NCI-H774 (cell line): ENCODE measurements around the gene SLC27A4.
"Not testable (repeated sequence)": the region's sequence is repeated elsewhere in the genome, so short reads cannot be mapped to it uniquely, and the experiment has no call there.

ENCODE experiments used
- DNase-seq: peaks from one replicate; lab custom pipeline; 2025; lab: John Stamatoyannopoulos, UW

SLC27A4 gene

DNA sequence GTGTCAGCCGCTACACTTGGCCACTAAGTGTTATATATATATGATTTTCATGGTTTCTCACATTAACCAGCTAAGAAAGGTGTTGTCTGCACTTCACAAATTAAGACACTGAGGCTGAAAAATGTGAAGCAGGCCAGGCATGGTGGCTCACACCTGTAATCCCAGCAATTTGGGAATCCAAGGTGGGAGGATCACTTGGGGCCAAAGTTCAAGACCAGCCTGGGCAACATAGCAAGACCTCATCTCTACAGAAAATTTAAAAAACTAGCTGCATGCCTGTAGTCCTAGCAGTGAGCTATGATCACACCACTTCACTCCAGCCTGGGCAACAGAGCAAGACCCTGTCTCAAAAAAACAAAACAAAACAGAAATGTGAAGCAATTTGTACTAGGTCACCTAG is 15.9 kb upstream of the SLC27A4 start:
- DNase-seq, result no peak

DNA sequence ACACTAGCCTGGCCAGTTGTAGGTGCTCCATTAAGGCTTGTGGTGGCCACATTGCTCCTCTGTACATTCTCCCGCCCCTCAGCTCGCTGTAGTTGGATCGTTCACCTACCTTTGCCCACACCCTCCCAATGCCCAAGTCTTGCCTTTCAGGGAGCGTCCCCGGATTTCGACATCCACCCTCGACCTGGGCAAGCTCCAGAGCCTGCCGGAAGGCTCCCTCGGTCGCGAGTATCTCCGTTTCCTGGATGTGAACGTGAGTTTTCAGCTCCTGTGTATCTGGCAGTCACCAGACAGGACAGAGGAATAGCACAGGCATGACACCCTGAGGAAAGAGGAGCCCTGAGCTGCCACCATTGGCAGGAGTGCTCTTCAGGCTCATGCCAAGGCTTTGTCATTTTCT is 14.7 kb upstream of the SLC27A4 start:
- no peak for DNase-seq

DNA sequence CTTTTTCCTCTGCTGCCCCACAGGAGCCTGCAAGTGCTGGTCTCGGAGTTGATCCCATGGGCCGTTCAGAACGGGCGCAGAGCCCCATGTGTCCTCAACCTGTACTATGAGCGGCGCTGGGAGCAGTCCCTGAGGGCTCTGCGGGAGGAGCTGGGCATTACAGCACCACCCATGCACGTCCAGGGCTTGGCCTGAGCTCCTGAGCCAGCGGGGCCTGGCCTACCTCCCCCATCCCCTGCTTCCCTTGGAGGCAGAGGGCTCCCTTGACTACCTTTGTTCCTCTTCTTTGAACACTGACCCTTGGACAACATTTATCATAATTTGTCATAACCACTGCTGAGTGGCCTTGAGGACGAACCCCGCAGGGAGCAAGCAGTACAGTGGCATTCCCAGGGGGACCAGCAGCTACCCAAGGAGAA is 6.9 kb upstream of the SLC27A4 start:
- no peak for DNase-seq

DNA sequence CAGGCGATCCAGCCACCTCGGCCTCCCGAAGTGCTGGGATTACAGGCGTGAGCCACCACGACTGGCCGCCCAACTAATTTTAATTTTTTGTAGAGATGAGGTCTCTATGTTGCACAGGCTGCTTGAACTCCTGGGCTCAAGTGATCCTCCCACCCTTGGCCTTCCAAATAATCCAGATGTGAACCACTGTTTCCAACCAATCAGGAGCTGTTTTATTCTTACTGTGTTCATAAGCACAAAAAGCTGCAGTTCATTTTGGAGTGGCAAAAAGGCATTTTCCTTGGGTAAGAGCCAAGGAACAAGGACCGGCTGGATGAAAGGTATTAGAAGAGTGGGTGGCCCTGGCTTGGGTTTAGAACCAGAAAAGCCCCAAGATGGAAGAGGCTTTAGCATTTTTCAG is 5.2 kb upstream of the SLC27A4 start:
- no peak for DNase-seq

DNA sequence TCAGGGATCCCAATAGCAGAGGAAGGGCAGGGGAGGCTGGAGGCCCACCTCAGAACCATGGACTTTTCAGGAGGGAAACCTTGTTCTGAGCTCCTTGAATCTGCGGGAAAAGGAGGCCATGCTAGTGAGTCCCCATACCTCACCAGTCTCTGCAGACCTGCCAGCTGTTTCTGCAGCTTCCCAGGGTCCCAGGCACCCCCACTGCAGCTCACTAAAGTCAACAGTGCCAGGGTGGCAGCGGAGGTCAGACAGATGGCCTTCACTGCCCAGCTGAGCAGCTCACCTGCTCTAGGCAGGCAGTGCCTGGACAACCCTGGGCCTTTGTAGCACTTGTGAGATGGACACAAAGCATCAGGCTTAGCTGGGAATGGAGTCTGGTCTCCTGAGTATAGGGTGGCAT is 4.4 kb upstream of the SLC27A4 start:
- no peak for DNase-seq

DNA sequence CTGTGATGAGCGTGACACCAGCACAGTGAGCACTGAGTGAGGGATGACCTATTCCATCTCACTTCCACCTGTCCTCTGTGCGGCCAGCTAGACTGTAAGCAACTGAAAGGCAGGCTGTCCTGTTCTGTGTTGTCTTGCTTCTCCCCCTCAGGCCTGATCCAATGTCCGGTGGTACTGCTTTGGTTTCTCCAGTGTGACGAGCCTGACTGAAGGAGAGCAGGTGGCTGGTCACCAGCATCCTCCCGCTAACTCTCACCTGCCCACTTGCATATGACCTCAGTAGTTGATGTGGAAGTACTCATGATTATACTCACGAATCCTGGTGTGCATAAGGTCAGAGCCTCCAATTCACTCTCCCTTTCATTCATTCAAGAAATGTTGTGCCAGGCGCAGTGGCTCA is 2.4 kb upstream of the SLC27A4 start:
- DNase-seq, result no peak

DNA sequence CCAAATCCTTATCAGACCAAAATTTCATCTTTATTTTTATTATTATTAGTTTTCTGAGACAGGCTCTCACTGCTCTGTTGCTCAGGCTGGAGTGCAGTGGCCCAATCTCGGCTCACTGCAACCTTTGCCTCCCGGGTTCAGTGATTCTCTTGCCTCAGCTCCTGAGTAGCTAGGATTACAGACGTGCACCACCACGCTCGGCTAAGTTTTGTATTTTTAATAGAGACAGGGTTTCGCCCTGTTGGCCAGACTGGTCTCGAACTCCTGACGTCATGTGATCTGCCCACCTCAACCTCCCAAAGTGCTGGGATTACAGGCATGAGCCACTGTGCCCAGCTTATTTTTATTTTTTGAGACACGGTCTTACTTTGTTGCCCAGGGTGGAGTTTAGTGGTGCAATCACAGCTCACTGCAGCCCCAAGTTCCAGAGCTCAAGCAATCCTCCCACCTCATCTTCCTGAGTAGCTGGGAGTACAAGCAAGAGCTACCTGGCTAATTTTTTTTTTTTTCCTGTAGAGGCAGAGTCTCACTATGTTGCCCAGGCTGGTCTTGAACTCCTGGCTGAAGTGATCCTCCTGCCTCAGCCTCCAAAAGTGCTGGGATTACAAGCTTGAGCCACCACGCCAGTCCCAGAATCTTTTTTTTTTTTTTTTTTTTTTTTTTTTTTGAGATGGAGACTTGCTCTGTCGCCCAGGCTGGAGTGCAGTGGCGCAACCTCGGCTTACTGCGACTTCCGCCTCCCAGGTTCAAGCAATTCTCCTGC is 1.3 kb upstream of the SLC27A4 start:
- not testable (repeated sequence) for DNase-seq

DNA sequence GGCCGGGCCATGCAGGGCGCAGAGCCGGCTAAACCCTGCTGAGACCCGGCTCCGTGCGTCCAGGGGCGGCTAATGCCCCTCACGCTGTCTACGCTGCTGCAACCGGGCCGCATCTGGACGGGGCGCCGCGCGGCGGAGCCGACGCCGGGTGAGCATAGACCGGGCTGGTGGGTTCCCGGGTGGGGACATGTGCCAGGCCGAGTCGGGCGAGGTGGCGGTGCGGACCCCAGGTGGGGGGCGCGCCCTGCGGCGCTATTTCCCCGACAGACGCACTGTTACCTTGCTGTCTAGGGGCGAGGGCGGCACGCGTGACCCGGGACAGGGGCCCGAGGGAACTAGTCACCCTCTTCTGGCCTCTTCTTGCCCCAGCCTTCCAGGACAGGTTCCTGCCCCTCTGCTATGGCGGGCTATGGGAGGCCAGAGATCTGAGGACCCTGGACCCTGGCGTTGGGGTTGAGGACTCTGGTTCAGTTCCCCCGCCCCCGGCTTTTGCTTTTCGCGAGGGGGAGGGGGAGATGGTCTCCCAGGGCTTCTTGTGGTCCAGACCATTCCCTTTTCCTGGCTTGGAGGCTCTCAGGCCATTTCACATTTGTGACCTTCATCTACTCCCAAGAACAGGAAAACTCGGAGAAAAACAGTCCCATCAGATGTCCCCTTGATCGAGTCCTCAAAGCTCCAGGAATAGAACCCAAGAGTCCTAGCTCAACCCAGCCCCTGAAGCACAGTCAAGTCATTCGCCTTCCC is 536 bp downstream of the SLC27A4 start:
- DNase-seq, result no peak

DNA sequence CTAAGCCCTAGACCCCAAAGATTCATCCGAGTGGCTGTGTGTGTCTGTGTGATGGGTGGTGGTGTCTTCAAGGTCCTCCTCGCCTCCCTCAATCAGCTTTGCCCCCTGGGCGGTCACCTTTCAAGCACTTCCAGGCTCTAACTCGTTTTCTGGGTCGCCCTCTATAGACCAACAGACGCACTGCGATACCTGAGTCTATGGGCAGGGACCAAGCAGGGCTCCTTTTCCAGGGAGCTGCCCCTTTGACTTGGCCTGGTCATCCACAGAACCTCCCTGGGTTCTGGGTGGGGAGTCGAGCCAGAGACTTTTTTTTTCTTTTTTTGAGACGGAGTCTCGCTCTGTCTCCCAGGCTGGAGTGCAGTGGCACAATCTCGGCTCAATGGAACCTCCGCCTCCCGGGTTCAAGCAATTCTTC is 1.1 kb downstream of the SLC27A4 start:
- peak; percentile 55 for DNase-seq

DNA sequence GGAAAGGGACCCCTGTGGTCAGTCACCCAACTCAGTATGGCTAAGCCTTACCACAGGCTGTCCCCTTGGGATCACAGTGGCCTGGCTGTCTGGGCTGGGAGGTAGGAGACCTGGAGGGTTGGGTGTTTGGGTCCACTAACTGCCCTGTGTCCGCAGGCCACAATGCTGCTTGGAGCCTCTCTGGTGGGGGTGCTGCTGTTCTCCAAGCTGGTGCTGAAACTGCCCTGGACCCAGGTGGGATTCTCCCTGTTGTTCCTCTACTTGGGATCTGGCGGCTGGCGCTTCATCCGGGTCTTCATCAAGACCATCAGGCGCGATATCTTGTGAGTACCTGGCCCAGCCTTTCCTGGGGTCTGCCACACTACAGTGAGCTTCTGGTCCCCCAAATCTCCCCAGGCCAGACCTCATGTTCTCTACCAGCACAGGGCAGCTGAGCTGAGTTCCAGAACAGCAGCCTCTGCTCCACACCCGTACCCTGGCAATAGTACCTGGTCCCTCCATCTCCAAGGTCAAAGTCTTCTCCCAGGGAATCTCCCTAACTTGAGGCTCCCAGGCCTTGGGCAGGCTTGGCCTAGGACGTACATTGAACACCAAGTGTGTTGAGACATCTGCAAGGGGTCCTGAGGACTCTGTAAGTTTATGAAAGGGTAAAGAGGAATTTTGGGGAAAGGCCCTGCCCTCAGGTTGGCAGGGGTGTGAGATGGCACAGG is 2.8 kb downstream of the SLC27A4 start:
- DNase-seq, result no peak

DNA sequence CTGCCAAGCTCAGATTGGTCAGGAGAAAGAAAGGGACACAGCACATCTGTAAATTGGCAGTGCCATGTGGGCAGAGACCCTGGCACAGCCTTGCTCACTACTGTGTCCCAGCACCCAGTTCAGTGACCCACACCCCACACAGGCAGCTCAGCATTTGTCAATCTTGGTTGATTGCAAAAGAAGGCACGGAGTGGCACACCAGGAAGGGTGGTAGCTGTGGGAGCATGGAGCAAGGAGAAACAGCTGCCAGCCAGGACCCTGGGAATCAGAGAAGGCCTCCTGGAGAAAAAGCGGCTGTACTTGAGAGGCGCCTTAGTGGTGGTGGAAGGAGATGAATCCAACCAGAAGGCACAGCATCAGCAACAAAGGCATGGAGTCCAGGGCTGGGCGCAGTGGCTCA is 3.5 kb downstream of the SLC27A4 start:
- DNase-seq, result no peak

DNA sequence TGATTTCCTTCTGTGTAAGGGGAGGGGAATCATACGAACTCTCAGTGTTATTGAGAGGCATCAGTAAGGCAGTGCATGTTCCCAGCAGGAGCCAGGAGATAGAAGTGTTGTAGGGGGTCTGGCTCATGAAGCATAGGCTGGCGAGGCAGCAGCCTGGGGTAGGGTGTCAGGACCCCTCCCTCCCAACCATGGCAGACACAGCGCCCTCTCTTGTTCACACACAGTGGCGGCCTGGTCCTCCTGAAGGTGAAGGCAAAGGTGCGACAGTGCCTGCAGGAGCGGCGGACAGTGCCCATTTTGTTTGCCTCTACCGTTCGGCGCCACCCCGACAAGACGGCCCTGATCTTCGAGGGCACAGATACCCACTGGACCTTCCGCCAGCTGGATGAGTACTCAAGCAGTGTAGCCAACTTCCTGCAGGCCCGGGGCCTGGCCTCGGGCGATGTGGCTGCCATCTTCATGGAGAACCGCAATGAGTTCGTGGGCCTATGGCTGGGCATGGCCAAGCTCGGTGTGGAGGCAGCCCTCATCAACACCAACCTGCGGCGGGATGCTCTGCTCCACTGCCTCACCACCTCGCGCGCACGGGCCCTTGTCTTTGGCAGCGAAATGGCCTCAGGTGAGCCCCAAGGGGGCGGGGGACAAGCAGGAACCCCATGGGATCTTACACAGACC is 4.7 kb downstream of the SLC27A4 start:
- DNase-seq, result no peak

DNA sequence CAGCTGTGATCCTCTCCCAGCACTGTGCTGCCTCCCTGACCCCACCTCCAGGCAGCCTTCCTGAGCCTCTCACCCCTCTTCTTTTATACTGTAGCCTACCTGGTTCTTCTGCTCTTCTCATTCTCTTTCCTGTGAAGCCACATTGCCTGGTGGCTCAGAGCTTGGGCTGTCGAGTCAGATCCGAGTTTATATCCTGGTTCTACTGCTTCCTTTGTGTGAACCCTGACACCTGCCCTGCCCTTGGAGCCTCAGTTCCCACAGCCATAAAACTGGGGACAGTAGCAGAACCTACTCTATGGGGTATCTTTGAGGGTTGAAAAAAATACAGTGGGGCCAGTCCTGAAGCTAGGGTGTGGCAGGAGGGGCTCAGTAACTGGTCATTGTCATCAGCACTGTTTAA is 8.8 kb downstream of the SLC27A4 start:
- DNase-seq, result no peak

DNA sequence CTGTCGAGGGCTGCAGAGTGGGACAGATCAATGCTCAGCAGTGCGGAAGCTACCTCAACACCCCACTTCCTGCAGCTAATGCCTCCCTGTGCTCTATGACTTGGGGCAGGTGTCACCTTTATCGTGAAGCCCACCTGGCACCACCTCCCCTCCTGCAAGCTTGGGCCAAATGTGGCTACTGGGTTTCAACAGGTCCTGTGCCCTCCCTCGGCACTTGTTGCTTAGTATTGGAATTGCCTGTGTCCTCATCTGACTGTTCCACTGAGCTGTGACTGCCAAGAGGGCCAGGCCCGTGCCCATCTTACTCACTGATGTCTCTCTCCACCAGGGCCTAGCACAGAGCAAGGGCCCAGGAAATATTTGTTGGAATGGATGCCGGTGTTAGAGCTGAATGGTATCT is 9.4 kb downstream of the SLC27A4 start:
- no peak for DNase-seq

DNA sequence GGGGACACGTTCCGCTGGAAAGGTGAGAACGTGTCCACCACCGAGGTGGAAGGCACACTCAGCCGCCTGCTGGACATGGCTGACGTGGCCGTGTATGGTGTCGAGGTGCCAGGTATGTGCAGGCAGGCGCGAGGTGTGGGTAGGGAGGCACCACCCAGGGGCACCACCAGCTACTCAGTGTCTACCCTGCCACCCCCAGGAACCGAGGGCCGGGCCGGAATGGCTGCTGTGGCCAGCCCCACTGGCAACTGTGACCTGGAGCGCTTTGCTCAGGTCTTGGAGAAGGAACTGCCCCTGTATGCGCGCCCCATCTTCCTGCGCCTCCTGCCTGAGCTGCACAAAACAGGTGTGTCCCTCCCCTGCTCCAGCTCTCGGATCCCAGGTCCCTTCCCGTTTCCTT is 15.1 kb downstream of the SLC27A4 start:
- DNase-seq, result no peak

DNA sequence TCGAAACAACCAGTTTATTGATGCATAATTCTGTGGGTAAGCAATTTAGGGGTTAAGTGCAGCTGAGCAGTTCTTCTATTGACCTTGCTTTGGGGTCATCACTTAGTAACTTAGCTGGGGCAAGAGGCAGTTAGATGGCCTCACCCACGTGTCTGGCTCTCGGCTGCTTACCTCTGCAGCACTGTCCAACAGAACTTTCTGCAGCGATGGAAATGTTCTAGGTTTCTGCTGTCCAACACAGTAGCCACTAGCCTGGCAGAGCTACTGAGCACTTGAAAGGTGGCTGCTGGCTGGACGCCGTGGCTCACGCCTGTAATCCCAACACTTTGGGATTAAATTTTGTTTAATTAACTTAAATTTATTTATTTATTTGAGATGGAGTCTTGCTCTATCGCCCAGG is 17.8 kb downstream of the SLC27A4 start:
- no peak for DNase-seq

DNA sequence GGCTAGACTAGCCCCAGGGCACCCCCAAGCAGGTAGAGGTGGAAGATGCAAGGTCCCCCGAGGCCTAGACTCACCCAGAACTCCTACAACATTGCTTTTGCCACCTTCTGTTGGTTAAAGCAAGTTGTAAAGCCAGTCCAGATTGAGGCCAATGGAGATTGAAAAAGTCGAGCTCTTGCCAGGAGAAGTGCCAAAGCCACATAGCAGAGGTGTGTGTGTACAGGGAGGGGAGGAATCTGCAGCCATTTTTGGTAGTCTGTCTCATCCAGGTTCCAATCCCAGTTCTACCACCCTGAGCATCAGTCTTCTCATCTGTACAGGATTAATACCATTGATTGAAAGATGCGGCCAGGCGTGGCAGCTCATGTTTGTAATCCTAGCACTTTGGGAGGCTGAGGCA is 18.5 kb downstream of the SLC27A4 start:
- no peak for DNase-seq

DNA sequence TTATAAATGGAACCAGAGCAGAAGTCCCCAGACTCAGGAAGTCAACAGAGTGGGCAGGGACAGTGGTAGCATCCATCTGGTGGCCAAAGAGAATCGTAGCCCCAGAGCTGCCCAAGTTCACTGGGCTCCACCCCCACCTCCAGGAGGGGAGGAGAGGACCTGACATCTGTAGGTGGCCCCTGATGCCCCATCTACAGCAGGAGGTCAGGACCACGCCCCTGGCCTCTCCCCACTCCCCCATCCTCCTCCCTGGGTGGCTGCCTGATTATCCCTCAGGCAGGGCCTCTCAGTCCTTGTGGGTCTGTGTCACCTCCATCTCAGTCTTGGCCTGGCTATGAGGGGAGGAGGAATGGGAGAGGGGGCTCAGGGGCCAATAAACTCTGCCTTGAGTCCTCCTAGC is 20.5 kb downstream of the SLC27A4 start:
- DNase-seq, result no peak

DNA sequence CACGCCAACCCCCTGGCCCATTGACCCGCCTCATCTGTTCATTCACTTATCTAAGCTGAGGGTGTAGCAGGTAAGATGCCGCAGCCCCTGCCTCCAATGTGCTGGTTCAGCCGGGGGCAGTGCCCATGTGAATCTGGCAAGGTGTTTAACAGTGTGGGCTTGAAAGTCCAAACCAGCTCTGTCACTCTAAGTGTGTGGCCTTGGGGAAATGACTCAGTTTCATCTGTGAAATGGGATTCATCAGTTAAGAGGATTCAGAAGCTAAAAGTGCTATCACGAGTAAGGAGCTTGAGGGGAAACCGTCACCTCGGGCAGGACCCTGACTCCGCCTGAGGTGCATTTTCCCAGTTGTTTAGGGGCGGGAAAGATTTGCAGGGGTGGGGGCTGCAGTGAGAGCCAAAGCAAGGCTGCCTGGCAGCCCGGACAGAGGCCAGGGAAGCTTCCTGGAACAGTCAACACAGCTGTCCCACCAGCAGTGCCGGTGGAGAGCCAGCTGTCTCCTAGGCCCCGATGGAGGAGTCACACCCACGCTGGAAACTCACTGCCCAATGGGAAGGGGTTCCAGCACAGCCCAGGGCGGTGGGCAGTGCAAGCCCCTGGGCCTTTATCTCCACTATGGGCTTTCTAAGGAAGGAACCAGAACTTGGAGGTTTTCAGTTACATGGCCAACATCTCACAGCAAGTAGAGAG is 21.1 kb downstream of the SLC27A4 start:
- no peak for DNase-seq

DNA sequence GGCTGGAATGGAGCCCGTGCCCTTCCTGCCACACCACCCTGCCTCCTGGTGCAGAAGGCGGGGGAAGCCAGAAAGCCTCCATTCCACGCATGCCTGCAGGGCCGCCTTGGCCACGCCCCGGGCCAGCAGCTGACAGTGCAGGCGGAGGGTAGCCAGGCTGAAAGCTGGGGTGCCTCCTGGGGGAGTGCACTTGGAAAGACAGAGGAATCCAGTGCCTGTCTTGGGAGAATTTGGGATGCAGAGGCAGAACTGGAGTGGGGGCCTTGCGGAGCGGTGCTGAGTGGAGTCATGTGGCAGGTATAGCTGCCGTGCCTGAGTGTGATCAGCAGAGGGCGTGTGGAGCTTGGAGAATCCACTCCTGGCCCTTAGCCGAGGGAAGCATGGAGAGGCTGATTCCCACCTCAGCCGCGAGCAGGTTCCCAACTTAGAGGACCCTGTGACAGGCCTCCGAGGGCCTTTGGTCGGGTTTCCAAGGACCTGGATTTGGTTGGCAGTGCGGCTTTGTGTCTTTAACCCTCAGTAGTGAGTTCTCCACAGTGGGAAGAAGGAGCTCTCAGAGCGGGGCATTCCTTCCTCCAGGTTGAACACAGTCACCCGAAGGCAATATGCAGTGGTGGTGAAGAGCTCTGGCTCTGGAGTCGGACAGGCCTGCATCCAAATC is 21.8 kb downstream of the SLC27A4 start:
- DNase-seq, result peak; percentile 75

DNA sequence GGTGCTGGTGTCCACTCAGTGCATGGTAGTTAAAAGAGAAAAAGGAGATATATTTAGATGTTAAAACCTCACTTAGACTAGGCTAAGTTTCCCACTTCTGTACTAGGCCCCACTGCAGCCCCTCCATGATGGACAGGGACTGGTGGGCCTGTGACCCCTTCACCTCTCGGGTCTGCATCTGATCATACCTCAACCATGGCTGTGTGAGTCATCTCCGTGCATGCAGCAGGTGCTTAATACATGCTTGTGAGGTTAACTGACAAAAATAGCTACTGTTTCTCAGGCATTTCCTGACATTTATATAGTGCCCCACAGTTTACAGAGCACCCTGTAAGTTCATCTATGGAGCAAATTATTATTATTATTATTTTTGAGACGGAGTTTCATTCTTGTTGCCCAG is 22.4 kb downstream of the SLC27A4 start:
- no peak for DNase-seq
